22Rv1 (cell line): ENCODE data around the gene RFPL1.

Experiments used
- CTCF ChIP-seq: fragments of 450-650 bp; IDR thresholded peaks from 2 replicates; pipeline ENCODE4 v1.5.1; 2017; ENCODE audit warnings: mild to moderate bottlenecking
- ZFX ChIP-seq: fragments of 450-650 bp; IDR thresholded peaks from 2 replicates; pipeline ENCODE4 v1.6.1; 2017; ENCODE audit warnings: antibody characterized with exemption, borderline replicate concordance

- TF ChIP-seq CTCF (no peak), ZFX (no peak)
These were observed 34.6 kb downstream of the RFPL1 start for GRCh38 chr22:29473001-29473400.
